Measurements from ENCODE around the gene HPS1. TPM values are rescaled to one million over a fixed set of nuclear protein-coding genes. Genes with fewer than 3 reads are reported as not detected.

The HPS1 gene
- total and polyA plus RNA-seq, 2 of the 4 experiments (the other 2 are of a cell fraction): 14.0 to 55.2 TPM

DNA sequence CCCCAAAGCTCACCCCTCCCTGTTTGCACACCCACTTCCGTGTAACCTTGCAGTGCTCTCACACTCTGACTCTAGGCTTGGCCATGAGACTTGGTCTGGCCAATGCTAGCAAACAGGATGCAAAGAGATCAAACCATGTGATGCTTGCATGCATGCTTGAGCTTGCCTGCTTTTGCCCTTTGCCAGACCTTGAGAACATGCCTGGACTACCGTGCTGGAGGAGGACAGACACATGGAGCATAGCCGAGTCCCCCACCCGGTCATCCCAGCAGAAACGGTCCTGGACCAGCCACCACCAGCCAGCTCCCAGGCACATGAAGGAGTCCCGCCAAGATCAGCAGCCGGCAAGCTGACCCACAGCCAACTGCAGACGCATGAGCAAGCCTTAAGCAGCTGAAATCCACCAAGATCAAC, 55.1 kb downstream of the HPS1 start:
- in situ Hi-C loops (cut with MboI; ENCODE audit: low sequenced_read_pairs) (loop anchor here (5.0 kb wide), 1 partner anchor 144 kb away; no protein-coding TSS in a partner anchor), intact Hi-C loops (cut with micrococcal nuclease) (no loop called here), dilution Hi-C loops (cut with HindIII; ENCODE audit: low sequenced_read_pairs, unreplicated experiment) (no loop called here)
- Histone ChIP-seq H3K56ac (ENCODE audit: extremely low read depth, insufficient read depth, low read length) (no peak overlapping the region), H4K5ac (ENCODE audit: low read depth, low read length) (no peak overlapping the region), H4K8ac (ENCODE audit: low read depth in 2 of 2, low read length in 2 of 2) (no peak overlapping the region), H2AK5ac (ENCODE audit: low read depth, low read length) (no peak overlapping the region), H2BK20ac (ENCODE audit: low read depth, low read length) (no peak overlapping the region), H3K36me3 (ENCODE audit: control insufficient read depth, insufficient read depth, low read length) (peaks cover 22% of the 10 kb centered on the region; the same call in 1 of the 2 replicates), H4K20me1 (ENCODE audit: insufficient read depth, low read length) (no peaks in the 10 kb centered on the region), H2BK15ac (ENCODE audit: low read depth, low read length) (no peak overlapping the region; the same call in 2 of the 3 replicates), H3K9me1 (ENCODE audit: insufficient read depth, low read length) (peaks cover 4% of the 10 kb centered on the region; the same call in 1 of the 2 replicates), H3K27ac (ENCODE audit: insufficient read depth, low read length) (no peak overlapping the region), H3K9me3 (ENCODE audit: control insufficient read depth, insufficient read depth, low read length) (no peaks in the 10 kb centered on the region), H3K4me3 (ENCODE audit: insufficient read depth, low read depth, low read length) (no peak overlapping the region), H2AK9ac (replicated peaks; ENCODE audit: low read depth, low read length, poor library complexity) (no peak overlapping the region), H3K27me3 (ENCODE audit: control insufficient read depth, insufficient read depth, low read length) (no peaks in the 10 kb centered on the region), H3K79me1 (ENCODE audit: low read depth in 1 of 2, low read length in 2 of 2) (no peaks in the 10 kb centered on the region), H3K9ac (ENCODE audit: low read depth, low read length) (no peak overlapping the region), H3K18ac (ENCODE audit: low read depth, low read length) (no peak overlapping the region), H2AFZ (replicated peaks; ENCODE audit: low read length, poor library complexity) (peak overlapping the region; percentile 65), H4K91ac (ENCODE audit: insufficient read depth, low read depth, low read length) (no peak overlapping the region), H3K4ac (ENCODE audit: low read depth, low read length) (no peak overlapping the region), H3K4me1 (ENCODE audit: control insufficient read depth, insufficient read depth, low read length) (peaks cover 5% of the 10 kb centered on the region; the same call in 1 of the 2 replicates), H2BK120ac (ENCODE audit: low read depth, low read length) (no peak overlapping the region; the same call in 1 of the 2 replicates), H2BK5ac (ENCODE audit: low read depth, low read length, poor library complexity, severe bottlenecking) (no peak overlapping the region), H3K4me2 (ENCODE audit: low read depth, low read length) (no peak overlapping the region), H3K23ac (ENCODE audit: low read depth, low read length) (no peak overlapping the region), H3K14ac (replicated peaks; ENCODE audit: low read depth, low read length) (0 out of 2 replicates have a peak overlapping the region, but pooled peaks have one; percentile 40)
- ChIA-PET CTCF (interaction anchor here (0.6 kb wide), 1 partner anchor 13 kb away, joined by 3 read pairs; no protein-coding TSS in a partner anchor), POLR2A (ENCODE audit: unreplicated experiment) (no interaction called here)
- ATAC-seq (ENCODE audit: low read depth) (peak; percentile 28; the same call in 1 of the 2 replicates), DNase-seq (peak; percentile 49)
- WGBS, 2 experiments (ENCODE audit: extremely low coverage in 2 of 2, insufficient read length in 1 of 2): 30% methylated on average over 2 of the region's 8 CpGs; no CpG with 5 or more reads in 1 of the 2 experiments
- no TSS peak for BruUV-seq (replicated peaks)
- TF ChIP-seq CEBPB (IDR thresholded peaks at IDR 0.05; ENCODE audit: low read depth, low read length) (no peak), MAZ (IDR thresholded peaks at IDR 0.05; ENCODE audit: borderline replicate concordance, low read depth, low read length) (no peak), NFE2L2 (IDR thresholded peaks at IDR 0.05; ENCODE audit: low read depth, low read length) (no peak), BHLHE40 (IDR thresholded peaks at IDR 0.05; ENCODE audit: low read depth, low read length) (no peak), RCOR1 (IDR thresholded peaks at IDR 0.05; ENCODE audit: insufficient replicate concordance, low read length) (no peak)
- TF ChIP-seq, protein P1, sequence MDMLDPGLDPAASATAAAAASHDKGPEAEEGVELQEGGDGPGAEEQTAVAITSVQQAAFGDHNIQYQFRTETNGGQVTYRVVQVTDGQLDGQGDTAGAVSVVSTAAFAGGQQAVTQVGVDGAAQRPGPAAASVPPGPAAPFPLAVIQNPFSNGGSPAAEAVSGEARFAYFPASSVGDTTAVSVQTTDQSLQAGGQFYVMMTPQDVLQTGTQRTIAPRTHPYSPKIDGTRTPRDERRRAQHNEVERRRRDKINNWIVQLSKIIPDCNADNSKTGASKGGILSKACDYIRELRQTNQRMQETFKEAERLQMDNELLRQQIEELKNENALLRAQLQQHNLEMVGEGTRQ (IDR thresholded peaks at IDR 0.05; ENCODE audit: low read depth, low read length): no peak
- TF ChIP-seq, protein P2, sequence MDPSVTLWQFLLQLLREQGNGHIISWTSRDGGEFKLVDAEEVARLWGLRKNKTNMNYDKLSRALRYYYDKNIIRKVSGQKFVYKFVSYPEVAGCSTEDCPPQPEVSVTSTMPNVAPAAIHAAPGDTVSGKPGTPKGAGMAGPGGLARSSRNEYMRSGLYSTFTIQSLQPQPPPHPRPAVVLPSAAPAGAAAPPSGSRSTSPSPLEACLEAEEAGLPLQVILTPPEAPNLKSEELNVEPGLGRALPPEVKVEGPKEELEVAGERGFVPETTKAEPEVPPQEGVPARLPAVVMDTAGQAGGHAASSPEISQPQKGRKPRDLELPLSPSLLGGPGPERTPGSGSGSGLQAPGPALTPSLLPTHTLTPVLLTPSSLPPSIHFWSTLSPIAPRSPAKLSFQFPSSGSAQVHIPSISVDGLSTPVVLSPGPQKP (IDR thresholded peaks at IDR 0.05; ENCODE audit: borderline replicate concordance, low read depth, low read length): no peak

All from IMR-90 (cell line).